Testis (tissue), 2 donors: Measurements from ENCODE around the gene COG4.

Experiments
- POLR2A ChIP-seq: fragments of 450-650 bp; IDR thresholded peaks from one replicate; pipeline ENCODE4 v1.6.1; 2017; ENCODE audit warnings: antibody characterized with exemption, mild to moderate bottlenecking, moderate library complexity
- TF ChIP-seq, protein P1 (sequence below), 3 experiments: fragments of 450-650 bp in 2 of 3; fragments of 200-600 bp in 1 of 3; sonication (generic) in 1 of 3; IDR thresholded peaks; one replicate each; pipeline ENCODE4 v1.5.1; 2016 to 2019; ENCODE audit warnings: antibody characterized with exemption in 3 of 3, mild to moderate bottlenecking in 2 of 3, moderate library complexity in 1 of 3

DNA sequence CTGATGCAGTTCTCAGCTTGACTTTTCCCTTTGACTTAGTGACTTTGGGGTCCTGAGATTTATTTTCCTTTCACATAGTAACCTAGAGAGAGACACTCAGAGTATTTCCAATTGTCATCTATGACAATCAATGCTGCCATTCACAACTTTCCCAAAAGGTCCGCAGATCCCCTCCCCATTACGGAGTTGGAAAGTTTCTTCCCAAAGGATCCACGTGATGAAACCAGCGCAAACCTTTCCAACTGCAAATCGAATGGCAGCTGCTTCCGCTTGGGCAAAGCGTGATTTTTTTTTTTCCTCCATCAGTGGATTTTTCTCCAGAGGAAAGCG is 69.5 kb downstream of the COG4 start:
- no peak for TF ChIP-seq POLR2A
- TF ChIP-seq, protein P1, sequence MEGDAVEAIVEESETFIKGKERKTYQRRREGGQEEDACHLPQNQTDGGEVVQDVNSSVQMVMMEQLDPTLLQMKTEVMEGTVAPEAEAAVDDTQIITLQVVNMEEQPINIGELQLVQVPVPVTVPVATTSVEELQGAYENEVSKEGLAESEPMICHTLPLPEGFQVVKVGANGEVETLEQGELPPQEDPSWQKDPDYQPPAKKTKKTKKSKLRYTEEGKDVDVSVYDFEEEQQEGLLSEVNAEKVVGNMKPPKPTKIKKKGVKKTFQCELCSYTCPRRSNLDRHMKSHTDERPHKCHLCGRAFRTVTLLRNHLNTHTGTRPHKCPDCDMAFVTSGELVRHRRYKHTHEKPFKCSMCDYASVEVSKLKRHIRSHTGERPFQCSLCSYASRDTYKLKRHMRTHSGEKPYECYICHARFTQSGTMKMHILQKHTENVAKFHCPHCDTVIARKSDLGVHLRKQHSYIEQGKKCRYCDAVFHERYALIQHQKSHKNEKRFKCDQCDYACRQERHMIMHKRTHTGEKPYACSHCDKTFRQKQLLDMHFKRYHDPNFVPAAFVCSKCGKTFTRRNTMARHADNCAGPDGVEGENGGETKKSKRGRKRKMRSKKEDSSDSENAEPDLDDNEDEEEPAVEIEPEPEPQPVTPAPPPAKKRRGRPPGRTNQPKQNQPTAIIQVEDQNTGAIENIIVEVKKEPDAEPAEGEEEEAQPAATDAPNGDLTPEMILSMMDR (IDR thresholded peaks at IDR 0.05), result no peak
